ENCODE results near the gene LRFN3. TPM values are rescaled to one million over a fixed set of nuclear protein-coding genes. Genes with fewer than 3 reads are reported as not detected.
"Not testable (repeated sequence)": the region's sequence is repeated elsewhere in the genome, so short reads cannot be mapped to it uniquely, and the experiment has no call there.

The LRFN3 gene
- total RNA-seq, 4 donors from 2014 or later: 8.3 to 34.4 (median 22.1) TPM

DNA sequence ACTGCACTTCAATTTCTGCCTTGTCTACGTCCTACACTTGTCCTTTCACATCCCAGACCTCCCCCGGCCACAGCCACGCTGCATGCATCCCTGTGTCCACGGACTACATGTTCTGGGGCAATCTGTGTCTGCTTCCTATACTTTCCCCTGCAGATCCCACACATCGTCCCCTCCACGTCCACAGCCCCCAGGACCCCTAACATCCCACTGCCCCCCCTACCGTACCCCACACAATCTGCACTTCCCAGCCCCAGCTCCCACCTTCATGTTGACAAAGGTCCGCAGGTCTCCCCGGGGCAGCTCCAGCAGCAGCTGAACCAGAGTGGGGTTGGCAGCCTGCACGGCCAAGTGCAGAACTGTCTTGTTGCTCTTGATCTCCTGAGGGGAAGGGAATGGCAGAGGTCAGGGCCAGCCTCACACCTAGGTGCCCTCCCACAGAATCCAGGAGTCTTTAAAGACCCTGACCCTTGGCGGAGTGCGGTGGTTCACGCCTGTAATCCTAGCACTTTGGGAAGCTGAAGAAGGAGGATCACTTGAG lies 46.0 kb upstream of the LRFN3 start:
- no peak overlapping the region for H3K27ac ChIP-seq
- TF ChIP-seq, protein P1, sequence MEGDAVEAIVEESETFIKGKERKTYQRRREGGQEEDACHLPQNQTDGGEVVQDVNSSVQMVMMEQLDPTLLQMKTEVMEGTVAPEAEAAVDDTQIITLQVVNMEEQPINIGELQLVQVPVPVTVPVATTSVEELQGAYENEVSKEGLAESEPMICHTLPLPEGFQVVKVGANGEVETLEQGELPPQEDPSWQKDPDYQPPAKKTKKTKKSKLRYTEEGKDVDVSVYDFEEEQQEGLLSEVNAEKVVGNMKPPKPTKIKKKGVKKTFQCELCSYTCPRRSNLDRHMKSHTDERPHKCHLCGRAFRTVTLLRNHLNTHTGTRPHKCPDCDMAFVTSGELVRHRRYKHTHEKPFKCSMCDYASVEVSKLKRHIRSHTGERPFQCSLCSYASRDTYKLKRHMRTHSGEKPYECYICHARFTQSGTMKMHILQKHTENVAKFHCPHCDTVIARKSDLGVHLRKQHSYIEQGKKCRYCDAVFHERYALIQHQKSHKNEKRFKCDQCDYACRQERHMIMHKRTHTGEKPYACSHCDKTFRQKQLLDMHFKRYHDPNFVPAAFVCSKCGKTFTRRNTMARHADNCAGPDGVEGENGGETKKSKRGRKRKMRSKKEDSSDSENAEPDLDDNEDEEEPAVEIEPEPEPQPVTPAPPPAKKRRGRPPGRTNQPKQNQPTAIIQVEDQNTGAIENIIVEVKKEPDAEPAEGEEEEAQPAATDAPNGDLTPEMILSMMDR (IDR thresholded peaks at IDR 0.05): no peak
- no peak for TF ChIP-seq POLR2A (IDR thresholded peaks at IDR 0.05)
- no peaks in the 10 kb centered on the region for H3K9me3 ChIP-seq
- DNase-seq: no peak
- no peaks in the 10 kb centered on the region for H3K27me3 ChIP-seq
- H3K4me1 ChIP-seq: no peaks in the 10 kb centered on the region
- peaks cover 0 to 79% (median 0%) of the 10 kb centered on the region in 3 donors for H3K36me3 ChIP-seq
- no peak overlapping the region for H3K4me3 ChIP-seq

DNA sequence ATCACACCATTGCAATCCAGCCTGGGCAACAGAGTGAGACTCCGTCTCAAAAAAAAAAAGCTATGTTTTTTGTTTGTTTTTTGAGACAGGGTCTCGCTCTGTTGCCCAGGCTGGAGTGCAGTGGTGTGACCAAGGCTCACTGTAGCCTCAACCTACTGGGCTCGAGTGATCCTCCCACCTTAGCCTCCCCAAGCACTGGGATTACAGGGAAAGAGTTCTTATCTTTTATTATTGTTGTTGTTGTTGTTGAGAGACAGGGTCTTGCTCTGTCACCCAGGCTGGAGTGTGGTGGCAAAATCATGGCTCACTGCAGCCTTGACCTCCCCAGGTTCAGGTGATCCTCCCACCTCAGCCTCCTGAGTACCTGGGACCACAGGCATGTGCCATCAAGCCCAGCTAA lies 44.4 kb upstream of the LRFN3 start:
- not testable (repeated sequence) for H3K27ac ChIP-seq, H3K9me3 ChIP-seq, H3K27me3 ChIP-seq, H3K4me3 ChIP-seq, H3K4me1 ChIP-seq, DNase-seq
- H3K36me3 ChIP-seq: peaks cover 0 to 95% (median 0%) of the 10 kb centered on the region in 3 donors

DNA sequence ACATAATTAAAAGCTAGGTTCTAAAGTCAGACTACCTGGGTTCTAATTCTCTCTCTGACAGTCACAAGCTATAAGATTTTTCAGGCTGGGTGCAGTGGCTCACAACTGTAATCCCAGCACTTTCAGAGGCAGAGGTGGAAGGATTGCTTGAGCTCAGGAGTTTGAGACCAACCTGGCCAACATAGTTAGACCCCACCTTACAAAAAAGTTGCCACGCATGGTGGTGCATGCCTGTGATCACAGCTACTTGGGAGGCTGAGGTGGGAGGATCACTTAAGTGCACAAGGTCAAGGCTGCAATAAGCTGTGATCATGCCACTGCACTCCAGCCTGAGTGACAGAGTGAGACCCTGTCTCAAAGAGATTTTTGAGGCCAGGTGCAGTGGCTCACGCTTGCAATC lies 41.8 kb upstream of the LRFN3 start:
- no peaks in the 10 kb centered on the region for H3K9me3 ChIP-seq
- no peaks in the 10 kb centered on the region for H3K27me3 ChIP-seq
- peaks cover 0 to 11% (median 3%) of the 10 kb centered on the region in 4 donors for H3K4me1 ChIP-seq
- no peak overlapping the region for H3K4me3 ChIP-seq
- H3K36me3 ChIP-seq: peaks cover 0 to 76% (median 0%) of the 10 kb centered on the region in 3 donors
- no peak for DNase-seq
- no peak for TF ChIP-seq POLR2A (IDR thresholded peaks at IDR 0.05)
- TF ChIP-seq, protein P1 (IDR thresholded peaks at IDR 0.05): no peak
- no peak overlapping the region for H3K27ac ChIP-seq

DNA sequence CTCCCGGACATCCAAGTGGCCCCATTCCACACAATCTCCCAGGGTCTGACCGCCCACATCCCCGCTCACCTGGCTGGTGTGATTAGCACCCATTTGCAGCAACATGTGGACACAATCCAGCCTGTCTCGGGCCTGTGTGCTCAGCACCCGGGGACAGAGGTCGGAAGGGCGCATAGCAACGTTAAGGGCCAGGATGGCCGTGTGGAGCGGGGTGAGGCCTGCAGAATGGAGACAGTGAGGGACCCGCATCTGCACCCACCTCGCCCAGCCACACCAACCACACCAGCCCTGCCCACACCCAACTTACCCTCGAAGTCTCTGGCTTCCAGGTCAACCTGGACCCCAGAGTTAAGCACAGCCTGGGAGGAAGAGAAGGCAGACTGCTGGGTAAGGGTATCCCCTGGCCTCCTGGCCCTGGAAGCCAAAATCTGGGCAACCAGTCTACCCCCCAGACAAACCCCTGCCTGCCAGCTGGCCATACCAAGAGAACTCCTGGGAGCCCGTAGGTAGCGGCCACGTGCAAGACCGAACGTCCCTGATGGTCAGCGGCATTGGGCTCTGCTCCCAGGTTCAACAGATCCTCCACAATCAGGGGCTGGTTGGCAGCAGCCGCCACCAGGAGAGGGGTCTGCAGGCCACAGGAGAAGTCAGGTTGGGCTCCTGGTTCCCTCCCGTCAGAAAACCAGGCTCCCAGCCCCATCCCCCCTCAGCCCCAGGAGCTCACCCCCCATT lies 40.1 kb upstream of the LRFN3 start:
- H3K4me3 ChIP-seq: no peak overlapping the region
- peaks cover 0 to 59% (median 0%) of the 10 kb centered on the region in 3 donors for H3K36me3 ChIP-seq
- no peaks in the 10 kb centered on the region for H3K27me3 ChIP-seq
- TF ChIP-seq, protein P1 (IDR thresholded peaks at IDR 0.05): no peak
- no peak for TF ChIP-seq POLR2A (IDR thresholded peaks at IDR 0.05)
- peaks cover 0 to 14% (median 4%) of the 10 kb centered on the region in 4 donors for H3K4me1 ChIP-seq
- H3K9me3 ChIP-seq: no peaks in the 10 kb centered on the region
- no peak for DNase-seq
- H3K27ac ChIP-seq: no peak overlapping the region

DNA sequence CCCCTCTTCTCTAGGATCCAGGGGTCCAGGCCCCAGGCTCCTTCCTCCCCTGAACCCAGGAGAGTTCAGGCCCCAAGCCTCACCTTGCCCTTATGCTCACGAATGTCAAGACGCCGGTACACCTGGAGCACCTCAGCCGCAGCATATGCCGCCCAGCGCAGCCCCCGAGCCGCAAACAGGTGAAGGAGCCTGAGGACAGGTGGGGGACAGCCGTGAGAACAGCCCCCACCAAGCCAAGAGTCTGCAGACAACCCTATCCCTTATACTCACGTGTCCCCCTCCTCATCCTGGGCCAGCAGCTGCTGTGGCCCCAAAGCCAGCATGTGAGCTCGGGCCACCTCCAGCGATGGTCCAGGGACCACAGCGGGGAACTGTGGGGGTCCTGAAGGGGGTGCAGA lies 39.5 kb upstream of the LRFN3 start:
- peaks cover 0 to 15% (median 7%) of the 10 kb centered on the region in 4 donors for H3K4me1 ChIP-seq
- no peak for DNase-seq
- TF ChIP-seq, protein P1 (IDR thresholded peaks at IDR 0.05): no peak
- no peak for TF ChIP-seq POLR2A (IDR thresholded peaks at IDR 0.05)
- H3K4me3 ChIP-seq: no peak overlapping the region
- no peaks in the 10 kb centered on the region for H3K27me3 ChIP-seq
- no peak overlapping the region for H3K27ac ChIP-seq
- no peaks in the 10 kb centered on the region for H3K9me3 ChIP-seq
- peaks cover 0 to 53% (median 0%) of the 10 kb centered on the region in 3 donors for H3K36me3 ChIP-seq

DNA sequence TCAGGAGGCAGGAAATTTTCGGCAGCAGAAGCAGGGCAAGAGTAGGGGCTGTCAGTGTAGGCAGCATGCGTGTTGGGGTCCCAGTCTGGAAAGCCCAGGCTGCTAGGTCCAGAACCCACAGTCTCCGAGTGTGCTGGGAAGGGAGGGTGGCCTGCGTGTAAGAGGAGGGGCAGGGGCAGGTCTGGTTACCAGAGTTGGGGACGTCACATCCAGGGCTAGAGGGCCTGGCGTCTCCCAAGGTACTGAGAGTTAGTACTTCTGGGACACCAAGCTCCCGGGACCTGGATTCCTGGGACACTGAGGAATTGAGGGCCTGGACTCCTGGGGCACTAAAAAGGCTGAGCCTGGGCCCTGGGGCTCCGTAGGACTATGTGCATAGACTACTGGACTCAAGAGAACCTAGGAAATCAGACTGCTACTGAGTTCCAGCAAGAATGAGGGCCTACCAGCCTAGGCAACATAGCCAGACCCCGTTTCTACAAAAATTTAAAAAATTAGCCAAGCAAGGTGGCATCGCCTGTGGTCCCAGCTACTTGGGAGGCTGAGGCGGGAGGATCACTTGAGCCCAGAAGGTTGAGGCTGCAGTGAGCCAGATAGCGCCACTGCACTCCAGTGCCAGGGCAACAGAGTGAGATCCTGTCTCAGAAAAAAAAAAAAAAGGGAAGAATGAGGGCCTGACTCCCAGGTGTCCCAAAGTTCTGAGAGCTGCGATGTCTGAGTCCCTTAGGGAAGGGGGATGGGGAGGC lies 38.3 kb upstream of the LRFN3 start:
- Histone ChIP-seq H3K4me1 (peaks cover 0 to 19% (median 12%) of the 10 kb centered on the region in 4 donors), H3K27ac (peak overlapping the region in 3 of 4 donors; percentile 92 to 96 (median 95)), H3K36me3 (peaks cover 0 to 41% (median 0%) of the 10 kb centered on the region in 3 donors), H3K27me3 (no peaks in the 10 kb centered on the region), H3K4me3 (peak overlapping the region; percentile 66 to 94 (median 88)), H3K9me3 (no peaks in the 10 kb centered on the region)
- TF ChIP-seq, protein P1 (IDR thresholded peaks at IDR 0.05): no peak
- TF ChIP-seq POLR2A (IDR thresholded peaks at IDR 0.05): no peak
- DNase-seq: no peak

All from Peyer's patch (tissue), 4 donors.